Hepatic stellate cell (primary cell): Measurements from ENCODE around the gene PPM1J.

ENCODE experiments used
- DNase-seq: peaks from one replicate; pipeline ENCODE4 v3.0.0; 2011; ENCODE audit warnings: low spot score

The PPM1J gene

GRCh38 chr1:112704391-112704933 lies 10.7 kb downstream of the PPM1J start:
- no peak for DNase-seq

- no peak for DNase-seq
Observed at GRCh38 chr1:112703706-112704105, 11.4 kb downstream of the PPM1J start.

GRCh38 chr1:112702420-112703261 lies 12.5 kb downstream of the PPM1J start:
- DNase-seq, result no peak

- no peak for DNase-seq
Observed at GRCh38 chr1:112702067-112702395, 13.1 kb downstream of the PPM1J start.

DNA sequence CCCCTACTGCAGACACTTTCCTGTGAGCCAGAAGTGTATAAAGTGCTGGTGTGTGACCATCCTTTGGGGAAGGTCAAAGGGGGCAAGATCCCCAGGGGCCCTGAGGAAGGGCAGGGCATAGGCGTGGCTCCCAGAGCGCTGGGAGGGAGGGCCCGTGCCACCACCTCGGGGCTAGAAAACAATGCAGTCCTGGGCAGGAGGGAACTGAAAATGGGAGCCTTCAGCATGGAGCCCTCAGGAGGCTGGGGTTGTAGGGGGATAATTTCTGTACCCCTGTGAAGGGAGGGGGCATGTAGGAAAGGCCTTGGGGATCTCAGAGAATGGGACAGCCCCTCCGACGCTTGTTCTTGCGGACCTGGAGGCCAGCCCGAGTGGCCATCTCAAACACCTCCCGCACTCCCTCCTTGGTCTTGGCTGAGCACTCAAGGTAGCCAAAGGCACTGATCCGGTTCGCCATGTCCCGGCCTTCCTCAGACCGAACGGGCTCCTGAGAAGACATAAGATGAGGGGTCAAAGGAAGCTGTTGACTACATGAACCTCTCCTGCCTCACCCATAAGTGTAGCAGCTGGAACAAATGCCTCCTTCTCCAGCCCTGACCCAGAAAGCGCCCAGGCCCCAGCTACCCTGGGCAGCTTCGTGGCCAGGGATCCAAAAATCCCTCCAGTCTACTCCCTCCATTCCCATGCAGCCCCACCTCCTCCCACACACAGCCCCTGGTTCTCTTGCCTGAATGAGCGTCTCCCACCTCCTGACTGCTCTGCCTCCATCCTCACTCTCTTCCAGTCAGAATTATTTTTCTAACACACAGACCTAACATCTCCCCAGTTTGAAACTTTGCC lies 13.7 kb downstream of the PPM1J start:
- no peak for DNase-seq

DNA sequence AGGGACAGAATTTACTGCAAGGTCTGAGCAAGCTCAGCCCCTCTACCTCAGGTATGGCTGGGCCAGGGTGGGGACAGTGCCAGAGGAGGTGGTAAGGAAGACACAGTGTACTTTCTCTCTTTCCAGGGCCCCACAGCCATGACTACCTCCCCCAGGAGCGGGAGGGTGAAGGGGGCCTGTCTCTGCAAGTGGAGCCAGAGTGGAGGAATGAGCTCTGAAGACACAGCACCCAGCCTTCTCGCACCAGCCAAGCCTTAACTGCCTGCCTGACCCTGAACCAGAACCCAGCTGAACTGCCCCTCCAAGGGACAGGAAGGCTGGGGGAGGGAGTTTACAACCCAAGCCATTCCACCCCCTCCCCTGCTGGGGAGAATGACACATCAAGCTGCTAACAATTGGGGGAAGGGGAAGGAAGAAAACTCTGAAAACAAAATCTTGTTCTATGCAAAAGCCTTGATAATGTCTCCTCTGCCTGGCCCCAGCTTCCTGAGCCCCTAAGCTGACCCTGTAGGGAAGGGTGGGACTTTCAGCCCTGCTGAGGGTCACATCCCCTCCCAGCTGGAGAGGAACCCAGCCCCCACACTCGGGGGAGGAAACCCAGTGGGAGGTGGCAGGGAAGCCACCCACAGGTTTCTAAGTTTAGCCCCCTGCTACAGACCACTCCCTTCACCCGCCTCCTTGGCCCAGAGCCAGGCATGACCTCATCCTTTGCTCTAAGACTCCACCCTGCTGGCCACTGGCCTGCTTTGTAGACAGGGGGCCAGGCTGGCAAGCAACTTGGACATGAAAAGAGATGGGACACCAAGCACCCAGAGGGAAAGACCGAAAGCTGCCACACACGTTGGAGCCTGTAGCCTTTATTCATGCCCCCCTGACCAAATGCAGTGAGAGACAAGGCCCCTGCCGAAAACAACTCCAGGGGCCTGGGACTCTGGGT lies 14.6 kb downstream of the PPM1J start:
- peak; percentile 93 for DNase-seq

DNA sequence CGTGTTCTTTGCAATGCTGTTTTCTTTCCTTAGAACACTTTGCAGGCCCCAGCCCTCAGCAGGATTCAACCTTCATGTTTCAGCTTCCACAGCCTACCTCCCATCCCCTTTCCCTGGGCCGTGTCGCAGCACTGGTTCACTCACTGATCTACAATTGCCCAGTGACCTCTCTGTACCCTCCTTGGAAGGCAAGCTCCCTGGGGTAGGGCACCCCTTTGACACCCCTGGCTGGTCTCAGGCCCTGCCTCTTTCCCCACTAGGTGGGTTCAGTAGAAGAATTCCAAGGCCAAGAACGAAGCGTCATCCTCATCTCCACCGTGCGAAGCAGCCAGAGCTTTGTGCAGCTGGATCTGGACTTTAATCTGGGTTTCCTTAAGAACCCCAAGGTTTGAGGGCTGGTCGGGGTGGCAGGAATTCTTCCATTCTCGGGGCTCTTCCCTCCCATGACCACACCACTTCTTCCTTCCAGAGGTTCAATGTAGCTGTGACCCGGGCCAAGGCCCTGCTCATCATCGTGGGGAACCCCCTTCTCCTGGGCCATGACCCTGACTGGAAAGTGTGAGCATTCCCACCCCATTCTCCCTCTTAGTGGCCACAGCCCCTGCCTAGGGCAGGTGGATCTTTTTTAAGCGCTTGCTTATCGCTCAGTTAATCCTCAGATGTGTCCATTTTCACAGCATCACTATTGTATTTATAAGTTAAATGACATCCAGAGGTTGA lies 15.5 kb downstream of the PPM1J start:
- no peak for DNase-seq

- no peak for DNase-seq
Observed at GRCh38 chr1:112698366-112699310, 16.5 kb downstream of the PPM1J start.

- no peak for DNase-seq
Observed at GRCh38 chr1:112697781-112698201, 17.3 kb downstream of the PPM1J start.

DNA sequence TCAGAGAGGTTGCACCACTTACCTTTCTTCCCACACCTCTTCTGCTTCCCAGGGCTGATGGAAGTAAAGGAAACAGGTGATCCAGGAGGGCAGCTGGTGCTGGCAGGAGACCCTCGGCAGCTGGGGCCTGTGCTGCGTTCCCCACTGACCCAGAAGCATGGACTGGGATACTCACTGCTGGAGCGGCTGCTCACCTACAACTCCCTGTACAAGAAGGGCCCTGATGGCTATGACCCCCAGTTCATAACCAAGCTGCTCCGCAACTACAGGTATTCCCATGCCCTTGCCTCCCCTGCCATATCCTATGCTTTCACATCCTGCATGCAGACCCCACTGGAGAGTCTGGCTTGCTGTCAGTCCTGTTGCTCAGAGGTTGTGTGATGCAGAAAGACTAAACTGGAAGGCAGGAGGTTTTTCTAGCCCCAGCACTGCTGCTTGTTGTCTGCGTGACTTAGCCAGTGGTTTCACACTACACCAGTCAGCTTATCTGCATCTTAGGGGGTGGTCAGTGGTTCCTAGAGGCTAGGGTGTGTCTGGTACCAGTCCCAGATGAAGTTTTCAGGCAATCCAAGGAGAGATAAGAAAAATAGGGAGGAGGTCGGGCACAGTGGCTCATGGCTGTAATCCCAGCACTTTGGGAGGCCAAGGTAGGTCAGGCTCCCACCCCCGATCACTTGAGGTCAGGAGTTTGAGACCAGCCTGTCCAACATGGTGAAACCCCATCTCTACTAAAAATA lies 18.4 kb downstream of the PPM1J start:
- no peak for DNase-seq

- DNase-seq, result no peak
Observed at GRCh38 chr1:112695276-112695675, 19.9 kb downstream of the PPM1J start.

DNA sequence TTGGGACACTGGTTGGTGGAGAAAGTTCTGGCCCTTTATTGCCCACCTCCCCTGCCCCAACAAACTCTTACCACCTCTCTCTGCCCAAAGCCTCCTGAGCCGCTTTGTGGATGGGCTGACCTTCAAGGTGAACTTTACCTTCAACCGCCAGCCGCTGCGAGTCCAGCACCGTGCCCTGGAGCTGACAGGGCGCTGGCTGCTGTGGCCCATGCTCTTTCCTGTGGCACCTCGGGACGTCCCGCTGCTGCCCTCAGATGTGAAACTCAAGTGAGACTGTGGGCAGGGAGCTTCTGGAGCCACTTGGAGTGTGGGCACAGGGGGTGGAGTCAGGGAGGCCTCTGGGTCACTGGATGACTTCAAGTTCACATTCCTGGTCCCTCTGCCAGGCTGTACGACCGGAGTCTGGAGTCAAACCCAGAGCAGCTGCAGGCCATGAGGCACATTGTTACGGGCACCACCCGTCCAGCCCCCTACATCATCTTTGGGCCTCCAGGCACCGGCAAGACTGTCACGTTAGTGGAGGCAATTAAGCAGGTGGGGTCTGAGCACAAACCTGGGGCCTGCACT lies 20.7 kb downstream of the PPM1J start:
- DNase-seq, result no peak

DNA sequence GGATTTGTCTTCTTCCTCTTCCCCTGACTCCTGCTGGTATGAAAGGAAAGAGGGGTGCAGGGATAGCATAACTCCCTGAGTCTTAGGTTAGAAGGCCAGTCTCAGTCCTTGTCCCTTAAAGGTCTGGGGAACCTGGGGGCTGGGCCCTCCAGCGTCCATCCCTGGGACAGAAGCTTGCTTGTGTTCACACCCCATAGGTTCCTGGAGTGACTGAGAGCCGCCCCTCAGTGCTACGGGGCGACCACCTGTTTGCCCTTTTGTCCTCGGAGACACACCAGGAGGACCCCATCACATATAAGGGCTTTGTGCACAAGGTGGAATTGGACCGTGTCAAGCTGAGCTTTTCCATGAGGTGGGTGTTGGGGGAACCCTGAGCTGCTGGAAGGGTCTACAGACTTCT lies 21.3 kb downstream of the PPM1J start:
- DNase-seq, result no peak

GRCh38 chr1:112692681-112693080 lies 22.5 kb downstream of the PPM1J start:
- DNase-seq, result no peak

- no peak for DNase-seq
Observed at GRCh38 chr1:112689842-112690237, 25.3 kb downstream of the PPM1J start.

DNA sequence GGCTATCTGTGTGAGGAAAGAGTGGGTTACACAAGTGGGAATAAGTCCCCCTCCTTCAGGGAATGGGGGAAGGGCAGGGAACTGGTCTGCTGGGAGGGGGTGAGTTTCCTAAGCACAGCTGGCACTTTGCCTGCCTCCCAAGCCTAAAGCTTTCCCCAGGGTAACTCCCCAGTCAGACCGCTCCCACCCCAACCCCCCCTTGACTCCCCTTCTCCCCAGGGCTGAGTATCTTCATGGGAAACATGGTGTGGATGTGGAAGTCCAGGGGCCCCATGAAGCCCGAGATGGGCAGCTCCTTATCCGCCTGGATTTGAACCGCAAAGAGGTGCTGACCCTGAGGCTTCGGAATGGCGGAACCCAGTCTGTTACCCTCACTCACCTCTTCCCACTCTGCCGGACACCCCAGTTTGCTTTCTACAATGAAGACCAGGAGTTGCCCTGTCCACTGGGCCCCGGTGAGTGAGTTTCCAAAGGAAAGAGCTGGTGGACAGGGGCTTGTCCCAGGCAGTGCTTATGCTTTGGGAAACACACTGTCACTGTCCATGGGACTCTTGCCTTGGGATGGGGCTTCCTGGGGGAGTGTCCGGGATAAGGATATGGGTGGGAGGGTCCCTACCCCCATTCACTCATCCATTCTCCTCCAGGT lies 25.8 kb downstream of the PPM1J start:
- DNase-seq, result no peak

- DNase-seq, result no peak
Observed at GRCh38 chr1:112688781-112689193, 26.3 kb downstream of the PPM1J start.

- no peak for DNase-seq
Observed at GRCh38 chr1:112687785-112688496, 27.2 kb downstream of the PPM1J start.
